ENCODE measurements around the gene TTC3.

DNA sequence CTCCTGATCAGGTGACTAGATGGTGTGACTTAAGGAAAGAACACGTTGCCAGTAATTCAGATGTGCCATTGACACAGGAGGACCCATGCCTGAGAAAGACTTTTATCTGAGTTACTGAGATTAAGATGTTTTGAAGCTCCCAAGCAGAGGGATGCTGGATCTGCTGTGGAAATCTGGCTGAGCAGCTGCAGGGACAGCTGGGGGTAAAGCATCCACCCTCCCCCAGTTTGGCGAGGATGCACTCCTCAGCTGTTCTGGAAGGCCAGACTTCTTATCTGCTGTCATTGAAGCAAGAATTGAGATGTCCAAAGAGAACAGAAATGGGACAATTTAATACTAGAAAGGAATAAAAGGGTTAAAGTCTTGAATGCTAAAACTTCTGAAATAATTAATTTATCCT, 25.7 kb downstream of the TTC3 start:
- TF ChIP-seq, protein P1, sequence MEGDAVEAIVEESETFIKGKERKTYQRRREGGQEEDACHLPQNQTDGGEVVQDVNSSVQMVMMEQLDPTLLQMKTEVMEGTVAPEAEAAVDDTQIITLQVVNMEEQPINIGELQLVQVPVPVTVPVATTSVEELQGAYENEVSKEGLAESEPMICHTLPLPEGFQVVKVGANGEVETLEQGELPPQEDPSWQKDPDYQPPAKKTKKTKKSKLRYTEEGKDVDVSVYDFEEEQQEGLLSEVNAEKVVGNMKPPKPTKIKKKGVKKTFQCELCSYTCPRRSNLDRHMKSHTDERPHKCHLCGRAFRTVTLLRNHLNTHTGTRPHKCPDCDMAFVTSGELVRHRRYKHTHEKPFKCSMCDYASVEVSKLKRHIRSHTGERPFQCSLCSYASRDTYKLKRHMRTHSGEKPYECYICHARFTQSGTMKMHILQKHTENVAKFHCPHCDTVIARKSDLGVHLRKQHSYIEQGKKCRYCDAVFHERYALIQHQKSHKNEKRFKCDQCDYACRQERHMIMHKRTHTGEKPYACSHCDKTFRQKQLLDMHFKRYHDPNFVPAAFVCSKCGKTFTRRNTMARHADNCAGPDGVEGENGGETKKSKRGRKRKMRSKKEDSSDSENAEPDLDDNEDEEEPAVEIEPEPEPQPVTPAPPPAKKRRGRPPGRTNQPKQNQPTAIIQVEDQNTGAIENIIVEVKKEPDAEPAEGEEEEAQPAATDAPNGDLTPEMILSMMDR (IDR thresholded peaks at IDR 0.05 in 2 of 3, conservative IDR thresholded peaks at IDR 0.05 in 1 of 3; ENCODE audit: borderline replicate concordance in 1 of 3, insufficient read depth in 1 of 3, low read depth in 2 of 3, low read length in 2 of 3): no peak
- no peak for TF ChIP-seq SP1 (IDR thresholded peaks at IDR 0.05; ENCODE audit: low read depth)
- TF ChIP-seq CEBPB (IDR thresholded peaks at IDR 0.05; ENCODE audit: low read depth): no peak

Data from HCT116 (cell line).